D721Med (cell line): ENCODE results near the gene PPFIBP2.

Source experiments
- DNase-seq: peaks from one replicate; pipeline ENCODE4 v3.0.0; 2011; ENCODE audit warnings: low spot score; ENCODE audit not compliant: insufficient read length
- FAIRE-seq: peaks from 2 replicates; lab custom pipeline; 2011; peaks lifted over from hg19 to GRCh38; lab: Jason Lieb, UNC
- CTCF ChIP-seq: IDR thresholded peaks from 2 replicates; pipeline ENCODE4 v1.5.1; 2012; ENCODE audit warnings: mild to moderate bottlenecking, control low read depth; ENCODE audit not compliant: insufficient read depth; ENCODE audit errors: missing control alignments

The PPFIBP2 gene

GRCh38 chr11:7582338-7582985 lies 68.7 kb downstream of the PPFIBP2 start:
- no peak for FAIRE-seq
- no peak for TF ChIP-seq CTCF
- DNase-seq: no peak

- TF ChIP-seq CTCF: no peak
- DNase-seq (no peak), FAIRE-seq (no peak)
Measured at GRCh38 chr11:7583248-7583647, 69.4 kb downstream of the PPFIBP2 start.

- no peak for FAIRE-seq
Measured at GRCh38 chr11:7584910-7585309, 71.1 kb downstream of the PPFIBP2 start.

GRCh38 chr11:7585816-7586215 lies 72.0 kb downstream of the PPFIBP2 start:
- FAIRE-seq (no peak), DNase-seq (no peak)
- TF ChIP-seq CTCF: no peak

More at GRCh38 chr11:7584910-7585309, 71.1 kb downstream of the PPFIBP2 start:
- DNase-seq: no peak
- TF ChIP-seq CTCF: no peak

GRCh38 chr11:7586376-7586775 lies 72.6 kb downstream of the PPFIBP2 start:
- DNase-seq (no peak), FAIRE-seq (no peak)
- TF ChIP-seq CTCF: no peak

- TF ChIP-seq CTCF: no peak
- no peak for DNase-seq
- FAIRE-seq: no peak
Measured at GRCh38 chr11:7587712-7588111, 73.9 kb downstream of the PPFIBP2 start.

GRCh38 chr11:7589861-7590260 lies 76.1 kb downstream of the PPFIBP2 start:
- no peak for TF ChIP-seq CTCF
- no peak for FAIRE-seq
- no peak for DNase-seq
